SK-N-MC (cell line): Measurements from ENCODE around the gene ASPG.
"Not testable (repeated sequence)": the region's sequence is repeated elsewhere in the genome, so short reads cannot be mapped to it uniquely, and the experiment has no call there.

Experiments
- EZH2 ChIP-seq: fragments of 200-600 bp; sonication (generic); IDR thresholded peaks from one replicate; pipeline ENCODE4 v1.6.1; 2017; ENCODE audit warnings: antibody characterized with exemption
- POLR2AphosphoS5 ChIP-seq: IDR thresholded peaks from 2 replicates; pipeline ENCODE4 v1.6.1; 2012; ENCODE audit warnings: mild to moderate bottlenecking, low read depth, low read length, borderline replicate concordance

- TF ChIP-seq EZH2, POLR2AphosphoS5: not testable (repeated sequence)
These were observed 67.9 kb downstream of the ASPG start for GRCh38 chr14:104153394-104153755.
